Testis (tissue), 3 donors: Measurements from ENCODE around the gene INHBB. TPM values are rescaled to one million over a fixed set of nuclear protein-coding genes. Genes with fewer than 3 reads are reported as not detected.

Experiments
- DNase-seq: peaks from one replicate; pipeline ENCODE4 v3.0.0-alpha.2; 2019
- H3K27ac ChIP-seq, 2 donors: fragments of 200-600 bp; sonication (generic); one replicate each; pipeline ENCODE4 v1.5.1; 2019
- H3K27me3 ChIP-seq: fragments of 200-600 bp; sonication (generic); one replicate; pipeline ENCODE4 v1.5.1; 2019
- H3K36me3 ChIP-seq: fragments of 200-600 bp; sonication (generic); one replicate; pipeline ENCODE4 v1.5.1; 2017; ENCODE audit warnings: low read depth; ENCODE audit errors: missing control alignments
- H3K4me1 ChIP-seq: fragments of 200-600 bp; sonication (generic); one replicate; pipeline ENCODE4 v1.5.1; 2019
- H3K4me3 ChIP-seq, 2 donors: fragments of 200-600 bp; sonication (generic); one replicate each; pipeline ENCODE4 v1.5.1; 2017 to 2019
- H3K9me3 ChIP-seq: fragments of 200-600 bp; sonication (generic); one replicate; pipeline ENCODE4 v1.5.1; 2017
- POLR2A ChIP-seq: fragments of 450-650 bp; IDR thresholded peaks from one replicate; pipeline ENCODE4 v1.6.1; 2017; ENCODE audit warnings: antibody characterized with exemption, mild to moderate bottlenecking, moderate library complexity
- WGBS, 2 donors: methylation state at CpG; one replicate each; pipeline ENCODE4 v1.1.5; 2018; 5-methylcytosine and 5-hydroxymethylcytosine counted together
- intact Hi-C: fragments of 100-400 bp; cut with DNase I; formaldehyde crosslinking; loops from one replicate; pipeline ENCODE4 v1.15.1; 2023; ENCODE audit warnings: low total_unique reads
- polyA plus RNA-seq: library from polyadenylated mRNA; stranded (reverse); fragments of 350-450 nt; fragmentation: Illumina TruSeq; extraction: RNeasy Lipid Tissue Mini Kit (QIAGEN cat#74804); gene quantifications from one replicate; pipeline ENCODE4 v1.2.3, GENCODE V29; 2014; ENCODE audit warnings: low read depth, low replicate concordance; ENCODE audit not compliant: insufficient read depth
- total RNA-seq, 2 donors: library from RNA; depleted of rRNA; stranded (reverse); fragments of >200 nt; gene quantifications; one replicate each; pipeline ENCODE4 v1.2.3, GENCODE V29; 2016
- TF ChIP-seq, protein P1 (sequence below), 3 experiments: fragments of 450-650 bp in 2 of 3; fragments of 200-600 bp in 1 of 3; sonication (generic) in 1 of 3; IDR thresholded peaks; one replicate each; pipeline ENCODE4 v1.5.1; 2016 to 2019; ENCODE audit warnings: antibody characterized with exemption in 3 of 3, mild to moderate bottlenecking in 2 of 3, moderate library complexity in 1 of 3

INHBB gene
- total and polyA plus RNA-seq, 3 donors from 2014 or later: 46.1 to 123 (median 55.4) TPM

DNA sequence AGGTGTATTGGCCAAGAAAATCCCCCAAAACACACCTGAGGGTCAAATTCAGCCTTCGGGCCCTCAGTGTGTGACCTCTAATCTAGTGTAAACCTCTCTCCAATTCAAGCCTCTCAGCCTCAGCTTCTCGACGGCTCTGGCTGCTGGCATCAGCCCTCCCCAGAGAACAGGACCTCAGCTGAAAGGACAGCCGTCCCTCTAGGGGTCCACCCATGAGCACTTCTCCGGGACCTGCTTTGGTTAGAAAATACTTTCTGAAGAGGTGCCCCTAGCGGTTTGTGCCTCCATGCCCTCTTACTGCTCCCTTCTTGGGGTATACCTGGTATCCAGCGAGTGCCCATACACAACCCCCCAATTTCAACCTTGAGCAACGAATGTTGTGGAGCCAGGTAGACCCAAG lies 48.8 kb downstream of the INHBB start:
- DNase-seq: peak; percentile 11
- Histone ChIP-seq H3K36me3 (no peaks in the 10 kb centered on the region), H3K4me1 (peaks cover 8% of the 10 kb centered on the region), H3K9me3 (no peaks in the 10 kb centered on the region), H3K27me3 (no peaks in the 10 kb centered on the region), H3K27ac (no peak overlapping the region), H3K4me3 (no peak overlapping the region)
- no peak for TF ChIP-seq POLR2A
- TF ChIP-seq, protein P1, sequence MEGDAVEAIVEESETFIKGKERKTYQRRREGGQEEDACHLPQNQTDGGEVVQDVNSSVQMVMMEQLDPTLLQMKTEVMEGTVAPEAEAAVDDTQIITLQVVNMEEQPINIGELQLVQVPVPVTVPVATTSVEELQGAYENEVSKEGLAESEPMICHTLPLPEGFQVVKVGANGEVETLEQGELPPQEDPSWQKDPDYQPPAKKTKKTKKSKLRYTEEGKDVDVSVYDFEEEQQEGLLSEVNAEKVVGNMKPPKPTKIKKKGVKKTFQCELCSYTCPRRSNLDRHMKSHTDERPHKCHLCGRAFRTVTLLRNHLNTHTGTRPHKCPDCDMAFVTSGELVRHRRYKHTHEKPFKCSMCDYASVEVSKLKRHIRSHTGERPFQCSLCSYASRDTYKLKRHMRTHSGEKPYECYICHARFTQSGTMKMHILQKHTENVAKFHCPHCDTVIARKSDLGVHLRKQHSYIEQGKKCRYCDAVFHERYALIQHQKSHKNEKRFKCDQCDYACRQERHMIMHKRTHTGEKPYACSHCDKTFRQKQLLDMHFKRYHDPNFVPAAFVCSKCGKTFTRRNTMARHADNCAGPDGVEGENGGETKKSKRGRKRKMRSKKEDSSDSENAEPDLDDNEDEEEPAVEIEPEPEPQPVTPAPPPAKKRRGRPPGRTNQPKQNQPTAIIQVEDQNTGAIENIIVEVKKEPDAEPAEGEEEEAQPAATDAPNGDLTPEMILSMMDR (IDR thresholded peaks at IDR 0.05): no peak
- WGBS, 2 donors: 90 to 91% methylated on average over 8 of the region's 8 CpGs
- intact Hi-C loops: no loop called here

DNA sequence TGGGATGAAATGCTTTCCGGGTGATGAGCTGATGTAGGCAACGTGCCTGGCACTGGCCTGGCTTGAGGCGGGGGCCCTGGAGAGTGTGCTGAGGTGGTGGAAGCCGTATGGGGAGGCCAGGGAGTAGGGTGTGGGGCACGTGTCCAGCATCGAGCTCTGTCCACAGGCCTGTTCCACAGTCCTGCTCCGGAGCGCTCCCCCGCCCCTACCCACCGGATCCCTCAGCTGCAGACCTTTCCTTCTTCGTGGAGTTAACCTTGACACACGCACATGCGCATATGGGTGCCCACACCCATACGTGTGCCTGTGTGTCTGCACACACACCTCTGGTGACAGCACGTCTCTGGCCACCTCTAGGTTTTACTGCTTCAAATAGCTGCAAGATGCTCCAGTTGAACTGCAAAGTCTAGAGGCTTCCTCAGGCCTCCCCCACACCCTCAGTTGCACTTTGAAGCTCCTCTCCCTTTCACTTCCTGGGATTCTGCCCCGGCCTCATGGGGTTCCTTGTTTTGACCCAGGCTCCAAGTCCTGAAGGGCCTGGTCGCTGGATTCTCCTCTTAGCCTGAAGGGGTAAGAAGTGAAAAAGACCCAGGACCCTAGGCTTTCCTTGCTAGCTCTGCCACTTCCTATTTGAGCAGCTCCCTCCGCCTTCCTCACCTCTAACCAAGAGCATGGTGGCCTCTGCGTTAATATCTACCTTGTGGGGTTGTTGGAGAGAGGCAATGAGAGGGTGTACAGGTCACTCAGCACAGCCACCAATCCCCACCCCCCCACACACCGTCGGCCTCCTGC lies 49.5 kb downstream of the INHBB start:
- peaks cover 8% of the 10 kb centered on the region for H3K4me1 ChIP-seq
- no peaks in the 10 kb centered on the region for H3K9me3 ChIP-seq
- no peak overlapping the region for H3K4me3 ChIP-seq
- no peaks in the 10 kb centered on the region for H3K36me3 ChIP-seq
- 75 to 76% methylated on average over 17 to 21 of the region's 21 CpGs for WGBS, 2 donors
- H3K27me3 ChIP-seq: no peaks in the 10 kb centered on the region
- peak; percentile 11 for DNase-seq
- TF ChIP-seq, protein P1 (IDR thresholded peaks at IDR 0.05): no peak
- no peak for TF ChIP-seq POLR2A
- H3K27ac ChIP-seq: no peak overlapping the region
- intact Hi-C loops: no loop called here

DNA sequence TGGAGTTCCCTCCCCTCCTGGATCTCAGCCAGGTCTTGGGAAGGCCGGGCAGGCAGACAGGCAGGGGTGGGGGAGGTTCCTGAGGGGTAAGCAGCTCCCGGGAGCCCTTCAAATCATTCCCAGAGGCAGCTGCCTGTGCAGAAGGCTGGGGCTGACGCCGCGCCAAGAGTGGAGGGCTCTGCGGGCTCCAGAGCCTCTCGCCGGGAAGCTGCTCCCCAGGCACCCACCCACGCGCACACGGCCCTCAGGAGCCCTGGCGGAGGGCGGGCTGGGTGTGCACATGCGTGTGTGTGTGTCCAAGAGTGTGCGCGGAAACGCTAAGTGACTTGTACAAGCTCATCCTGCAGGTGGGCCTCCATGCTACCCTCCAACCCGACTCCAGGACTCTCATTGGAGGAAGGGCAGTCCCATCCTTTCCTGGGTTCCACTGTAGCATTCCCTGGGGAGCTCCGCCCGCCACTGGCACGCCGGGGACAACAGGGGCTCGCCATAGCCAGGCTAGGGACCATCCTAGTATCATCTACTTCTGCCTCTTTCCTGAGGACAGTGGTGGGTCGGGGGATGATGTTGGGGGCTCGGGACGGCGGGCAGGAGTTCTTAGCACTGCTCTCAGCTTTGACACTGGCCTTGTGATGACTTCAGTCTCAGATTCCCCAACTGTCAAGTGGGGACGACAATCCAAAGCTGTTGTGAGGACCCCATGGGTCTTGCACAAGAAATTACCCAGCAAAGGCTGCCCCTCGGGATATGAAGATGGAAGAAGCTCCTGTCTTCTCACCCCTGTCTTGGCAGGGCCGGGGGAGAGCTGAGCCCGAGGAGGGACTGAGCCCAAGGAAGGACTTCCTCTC lies 50.3 kb downstream of the INHBB start:
- intact Hi-C loops: no loop called here
- WGBS, 2 donors: 55 to 77% methylated on average over 5 to 27 of the region's 31 CpGs
- H3K4me3 ChIP-seq: no peak overlapping the region
- DNase-seq: peak; percentile 55
- H3K4me1 ChIP-seq: peaks cover 8% of the 10 kb centered on the region
- TF ChIP-seq, protein P1 (IDR thresholded peaks at IDR 0.05): no peak
- no peak for TF ChIP-seq POLR2A
- H3K27me3 ChIP-seq: no peaks in the 10 kb centered on the region
- H3K27ac ChIP-seq: no peak overlapping the region
- H3K36me3 ChIP-seq: no peaks in the 10 kb centered on the region
- no peaks in the 10 kb centered on the region for H3K9me3 ChIP-seq

- no peak for TF ChIP-seq POLR2A
- 74 to 75% methylated on average over 17 to 25 of the region's 25 CpGs for WGBS, 2 donors
- H3K27ac ChIP-seq: no peak overlapping the region
Observed at GRCh38 chr2:120396861-120397811, 51.2 kb downstream of the INHBB start.

More at GRCh38 chr2:120396861-120397811, 51.2 kb downstream of the INHBB start:
- Histone ChIP-seq H3K9me3 (no peaks in the 10 kb centered on the region), H3K36me3 (no peaks in the 10 kb centered on the region), H3K27me3 (no peaks in the 10 kb centered on the region), H3K4me3 (no peak overlapping the region), H3K4me1 (peaks cover 8% of the 10 kb centered on the region)
- intact Hi-C loops: no loop called here
- peak; percentile 15 for DNase-seq
